Left cardiac atrium (tissue), 4 donors: Measurements from ENCODE around the gene PPP1R36. TPM values are rescaled to one million over a fixed set of nuclear protein-coding genes. Genes with fewer than 3 reads are reported as not detected.

ENCODE experiments used
- ATAC-seq, 2 donors: fragments of 200-7000 bp; cut with Tn5 transposase; one replicate each; pipeline ENCODE4 v1.9.1; 2020; ENCODE audit warnings: mild to moderate bottlenecking in 2 of 2, moderate library complexity in 2 of 2
- DNase-seq: peaks from one replicate; pipeline ENCODE4 v3.0.0-alpha.2; 2020
- intact Hi-C, 2 donors: fragments of 100-400 bp; cut with DNase I; formaldehyde crosslinking; loops; one replicate each; pipeline versions ENCODE4 v1.14.1 to v1.15.1; 2022 to 2023
- long read RNA-seq: library from polyadenylated mRNA; unstranded; transcript quantifications from one replicate; pipeline ENCODE4 v2.0.0, GENCODE V29; 2021
- total RNA-seq, 2 donors: library from RNA; stranded (reverse); fragmentation: NEBNext Ultra II Directional; extraction: Animal tissue kit (Norgen Biotek cat#: 25700); gene quantifications; one replicate each; pipeline ENCODE4 v1.2.1, GENCODE V29; 2021
- donor health status: DM: no; HTN: yes; CAD: no.
- donor health status: DM: no; HTN: yes; CAD: no; lungs with severe emphysema.
- donor health status: DM: yes; HTN: yes; CAD: no.
- donor health status: Dilated cardiomyopathy.

PPP1R36 gene
- under 1 TPM; 0.38 to 0.47 TPM for total RNA-seq
- long read RNA-seq: 0 reads

- ATAC-seq (peak; percentile 93 to 97), DNase-seq (peak; percentile 70)
- intact Hi-C loops: no loop called here
These were observed at the start of gene PPP1R36 for GRCh38 chr14:64549791-64550620. TSS of gene PPP1R36 (plus strand) at chr14:64549961. CDS start at chr14:64549998, 37 bp downstream.

- DNase-seq (no peak), ATAC-seq (no peak)
- intact Hi-C loops: no loop called here
These were observed 49.7 kb upstream of the PPP1R36 start for GRCh38 chr14:64500088-64500487.

- DNase-seq (peak; percentile 73), ATAC-seq (peak in 1 of 2 donors; percentile 7)
- intact Hi-C loops: no loop called here
These were observed 48.2 kb upstream of the PPP1R36 start for GRCh38 chr14:64501411-64502171.

GRCh38 chr14:64502456-64502855 is 47.3 kb upstream of the PPP1R36 start:
- intact Hi-C loops: no loop called here
- ATAC-seq (no peak), DNase-seq (no peak)

GRCh38 chr14:64502887-64503433 is 46.8 kb upstream of the PPP1R36 start:
- intact Hi-C loops: no loop called here
- peak in 1 of 2 donors; percentile 3 for ATAC-seq

GRCh38 chr14:64503434-64504309 is 46.1 kb upstream of the PPP1R36 start, which contains the start of gene ZBTB25:
TSS of gene ZBTB25 (minus strand) at chr14:64503838. CDS start at chr14:64490533, 13,305 bp downstream.
- peak; percentile 75 to 85 for ATAC-seq
- DNase-seq: peak; percentile 93
- intact Hi-C loops: no loop called here

More at GRCh38 chr14:64502887-64503433, 46.8 kb upstream of the PPP1R36 start:
- DNase-seq: peak; percentile 29

- intact Hi-C loops: no loop called here
- peak; percentile 70 to 75 for ATAC-seq
These were observed 45.4 kb upstream of the PPP1R36 start, which contains the start of gene ZBTB1 for GRCh38 chr14:64504310-64504896. TSS of gene ZBTB1 (plus strand) at chr14:64504770. CDS start at chr14:64521505, 16,735 bp downstream.

GRCh38 chr14:64504897-64505794 is 44.6 kb upstream of the PPP1R36 start:
- DNase-seq (peak; percentile 93), ATAC-seq (peak; percentile 58 to 67)
- intact Hi-C loops: no loop called here

More at GRCh38 chr14:64504310-64504896, 45.4 kb upstream of the PPP1R36 start, which contains the start of gene ZBTB1:
- DNase-seq: peak; percentile 90

GRCh38 chr14:64506721-64507120 is 43.0 kb upstream of the PPP1R36 start:
- no peak for DNase-seq
- ATAC-seq: no peak
- intact Hi-C loops: no loop called here

- intact Hi-C loops: no loop called here
These were observed 42.2 kb upstream of the PPP1R36 start for GRCh38 chr14:64507376-64508156.

GRCh38 chr14:64508215-64508776 is 41.5 kb upstream of the PPP1R36 start:
- intact Hi-C loops: no loop called here
- ATAC-seq (no peak), DNase-seq (no peak)

More at GRCh38 chr14:64507376-64508156, 42.2 kb upstream of the PPP1R36 start:
- ATAC-seq (no peak), DNase-seq (no peak)

GRCh38 chr14:64509036-64509435 is 40.7 kb upstream of the PPP1R36 start:
- intact Hi-C loops: no loop called here
- ATAC-seq (no peak), DNase-seq (no peak)

GRCh38 chr14:64510825-64511671 is 38.7 kb upstream of the PPP1R36 start:
- ATAC-seq: peak in 1 of 2 donors; percentile 63
- intact Hi-C loops: no loop called here
- DNase-seq: peak; percentile 55

GRCh38 chr14:64513271-64513670 is 36.5 kb upstream of the PPP1R36 start:
- ATAC-seq (no peak), DNase-seq (no peak)
- intact Hi-C loops: no loop called here

GRCh38 chr14:64515053-64515452 is 34.7 kb upstream of the PPP1R36 start:
- intact Hi-C loops: no loop called here
- no peak for ATAC-seq
- no peak for DNase-seq
